ENCODE measurements around the gene CFAP58. TPM values are rescaled to one million over a fixed set of nuclear protein-coding genes. Genes with fewer than 3 reads are reported as not detected.
A peak's percentile ranks its signal among the peaks of the same experiment; 100 is the strongest.

The CFAP58 gene
- total and polyA plus RNA-seq, 2 donors, result 0.19 to 0.34 TPM

DNA sequence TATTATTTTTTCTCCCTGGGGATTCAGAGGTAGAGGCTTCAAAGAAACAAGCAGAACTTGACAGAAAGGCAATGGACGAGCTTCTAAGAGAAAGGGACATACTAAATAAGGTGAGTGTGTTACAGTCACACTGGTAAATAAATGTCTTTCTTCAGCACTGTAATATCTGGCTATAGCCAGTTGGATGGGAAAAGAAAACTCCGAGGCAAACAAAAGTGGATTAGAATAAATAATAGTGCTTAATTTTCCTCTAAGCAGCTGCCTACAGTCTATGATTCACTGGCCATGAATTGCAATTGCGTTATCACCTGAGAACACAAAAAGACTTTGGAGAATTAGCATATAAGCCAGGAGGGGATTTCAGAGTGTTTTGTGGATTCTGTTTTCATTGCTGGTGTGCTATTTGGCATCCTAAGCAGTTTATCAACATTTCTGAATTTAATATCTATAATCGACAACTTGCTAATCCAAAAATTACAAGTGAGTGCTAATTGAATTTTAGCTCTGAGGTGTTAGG is 23.2 kb downstream of the CFAP58 start:
- Histone ChIP-seq H3K27ac (ENCODE audit: low read depth in 1 of 2, low read length in 1 of 2) (no peak overlapping the region), H3K36me3 (ENCODE audit: control insufficient read depth in 2 of 2, insufficient read depth in 2 of 2, low read length in 1 of 2) (no peaks in the 10 kb centered on the region), H3K4me1 (ENCODE audit: control insufficient read depth in 2 of 2, insufficient read depth in 2 of 2, low read length in 2 of 2) (no peaks in the 10 kb centered on the region), H3K27me3 (ENCODE audit: control insufficient read depth in 2 of 2, insufficient read depth in 1 of 2, low read length in 1 of 2) (no peaks in the 10 kb centered on the region), H3K4me3 (ENCODE audit: low read length in 2 of 2) (no peak overlapping the region), H3K9me3 (ENCODE audit: control insufficient read depth in 2 of 2, insufficient read depth in 1 of 2, low read length in 1 of 2) (no peaks in the 10 kb centered on the region)
- DNase-seq (ENCODE audit: low read depth in 6 of 9, low spot score in 9 of 9), result no peak
- 91% methylated on average over 4 of the region's 4 CpGs for WGBS

DNA sequence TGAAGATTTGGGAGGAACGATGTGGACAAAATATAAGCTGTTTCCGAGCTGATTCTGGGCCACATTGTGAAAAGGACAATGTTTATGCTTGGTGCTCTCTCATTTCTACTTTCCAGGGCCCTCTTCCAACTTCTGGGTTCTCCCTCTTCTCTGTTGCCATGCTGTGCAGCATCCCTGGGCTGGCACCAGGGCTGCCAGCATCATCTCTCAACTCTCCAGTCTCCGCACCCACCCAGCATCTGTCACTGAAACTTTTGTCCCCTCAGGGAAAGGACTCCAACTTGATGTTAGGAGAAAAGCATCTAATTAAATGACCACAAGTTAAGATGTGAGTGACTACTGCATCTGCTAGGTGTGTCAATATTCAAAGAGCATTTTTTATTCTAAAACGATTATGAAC is 26.7 kb downstream of the CFAP58 start:
- Histone ChIP-seq H3K27me3 (ENCODE audit: control insufficient read depth in 2 of 2, insufficient read depth in 1 of 2, low read length in 1 of 2) (peaks cover 0 to 2% of the 10 kb centered on the region in 2 donors), H3K4me1 (ENCODE audit: control insufficient read depth in 2 of 2, insufficient read depth in 2 of 2, low read length in 2 of 2) (no peaks in the 10 kb centered on the region), H3K4me3 (ENCODE audit: low read length in 2 of 2) (no peak overlapping the region), H3K36me3 (ENCODE audit: control insufficient read depth in 2 of 2, insufficient read depth in 2 of 2, low read length in 1 of 2) (no peaks in the 10 kb centered on the region), H3K9me3 (ENCODE audit: control insufficient read depth in 2 of 2, insufficient read depth in 1 of 2, low read length in 1 of 2) (no peaks in the 10 kb centered on the region), H3K27ac (ENCODE audit: low read depth in 1 of 2, low read length in 1 of 2) (no peak overlapping the region)
- DNase-seq (ENCODE audit: low read depth in 6 of 9, low spot score in 9 of 9), result no peak
- WGBS, result 95% methylated on average over 4 of the region's 4 CpGs

DNA sequence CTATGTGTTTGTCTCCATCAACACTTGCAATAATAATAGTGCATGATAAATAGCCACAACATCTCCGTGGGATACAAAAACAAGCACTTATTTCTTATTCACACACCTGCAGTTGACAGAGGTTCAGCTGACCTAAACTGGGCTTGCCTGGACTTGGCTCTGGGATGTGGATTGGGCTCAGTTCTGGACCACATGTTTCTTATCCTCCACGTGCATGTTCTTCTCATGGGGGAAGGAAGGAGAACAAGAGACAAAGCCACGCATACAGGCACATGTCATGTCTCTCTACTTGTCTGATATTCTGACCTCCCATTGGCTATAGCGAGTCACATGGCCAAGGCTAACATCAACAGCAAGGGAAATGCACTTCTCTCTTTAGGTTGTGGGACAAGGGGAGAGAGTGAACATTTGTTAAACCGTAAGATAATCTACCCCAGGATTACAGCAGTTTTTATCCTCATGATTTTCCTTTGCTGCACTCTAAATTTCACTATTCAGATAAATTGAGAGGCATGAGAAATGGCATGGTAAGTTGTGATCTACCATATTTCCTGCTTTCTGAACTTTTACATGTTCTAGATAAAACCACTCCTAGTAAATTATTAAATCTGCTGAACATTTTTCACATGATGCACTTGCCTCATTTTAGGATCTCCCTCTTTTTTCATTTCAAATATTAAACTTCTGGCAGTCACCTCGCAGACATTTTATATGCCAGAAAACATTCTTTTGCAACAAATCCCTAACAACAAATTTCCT is 33.7 kb downstream of the CFAP58 start:
- H3K4me3 ChIP-seq (ENCODE audit: low read length in 2 of 2), result no peak overlapping the region
- WGBS, result 59% methylated on average over 6 of the region's 6 CpGs
- peak in 2 of 9 donors; percentile 2 to 18 for DNase-seq (ENCODE audit: low read depth in 6 of 9, low spot score in 9 of 9)

DNA sequence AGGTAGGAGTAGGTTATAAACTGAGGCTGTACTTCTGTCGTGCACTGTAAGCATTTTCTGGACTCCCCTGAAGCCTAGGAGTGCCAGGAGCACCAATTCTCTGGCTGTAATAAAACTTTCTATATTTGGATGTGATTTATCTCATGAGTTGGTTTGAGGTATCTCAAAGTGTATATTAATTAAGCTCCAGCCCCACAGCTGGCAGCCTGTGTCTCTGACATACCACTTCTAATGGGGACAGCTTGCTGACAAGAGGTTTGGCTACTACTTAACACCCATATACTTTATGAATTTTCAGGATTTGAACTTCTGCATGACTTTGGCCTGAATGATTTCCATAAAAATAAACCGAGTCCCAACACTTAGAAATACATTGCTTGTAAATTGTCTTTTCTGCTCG is 35.2 kb downstream of the CFAP58 start:
- no peaks in the 10 kb centered on the region for H3K36me3 ChIP-seq (ENCODE audit: control insufficient read depth in 2 of 2, insufficient read depth in 2 of 2, low read length in 1 of 2)
- no peak overlapping the region for H3K4me3 ChIP-seq (ENCODE audit: low read length in 2 of 2)
- no peak overlapping the region for H3K27ac ChIP-seq (ENCODE audit: low read depth in 1 of 2, low read length in 1 of 2)
- WGBS, result 89% methylated on average over 3 of the region's 3 CpGs
- no peaks in the 10 kb centered on the region for H3K9me3 ChIP-seq (ENCODE audit: control insufficient read depth in 2 of 2, insufficient read depth in 1 of 2, low read length in 1 of 2)
- H3K4me1 ChIP-seq (ENCODE audit: control insufficient read depth in 2 of 2, insufficient read depth in 2 of 2, low read length in 2 of 2), result no peaks in the 10 kb centered on the region
- DNase-seq (ENCODE audit: low read depth in 6 of 9, low spot score in 9 of 9), result no peak
- H3K27me3 ChIP-seq (ENCODE audit: control insufficient read depth in 2 of 2, insufficient read depth in 1 of 2, low read length in 1 of 2), result peaks cover 0 to 5% of the 10 kb centered on the region in 2 donors

More for the DNA sequence above, 33.7 kb downstream of the CFAP58 start:
- Histone ChIP-seq H3K36me3 (ENCODE audit: control insufficient read depth in 2 of 2, insufficient read depth in 2 of 2, low read length in 1 of 2) (no peaks in the 10 kb centered on the region), H3K27me3 (ENCODE audit: control insufficient read depth in 2 of 2, insufficient read depth in 1 of 2, low read length in 1 of 2) (peaks cover 0 to 5% of the 10 kb centered on the region in 2 donors), H3K9me3 (ENCODE audit: control insufficient read depth in 2 of 2, insufficient read depth in 1 of 2, low read length in 1 of 2) (no peaks in the 10 kb centered on the region), H3K4me1 (ENCODE audit: control insufficient read depth in 2 of 2, insufficient read depth in 2 of 2, low read length in 2 of 2) (no peaks in the 10 kb centered on the region), H3K27ac (ENCODE audit: low read depth in 1 of 2, low read length in 1 of 2) (no peak overlapping the region)

DNA sequence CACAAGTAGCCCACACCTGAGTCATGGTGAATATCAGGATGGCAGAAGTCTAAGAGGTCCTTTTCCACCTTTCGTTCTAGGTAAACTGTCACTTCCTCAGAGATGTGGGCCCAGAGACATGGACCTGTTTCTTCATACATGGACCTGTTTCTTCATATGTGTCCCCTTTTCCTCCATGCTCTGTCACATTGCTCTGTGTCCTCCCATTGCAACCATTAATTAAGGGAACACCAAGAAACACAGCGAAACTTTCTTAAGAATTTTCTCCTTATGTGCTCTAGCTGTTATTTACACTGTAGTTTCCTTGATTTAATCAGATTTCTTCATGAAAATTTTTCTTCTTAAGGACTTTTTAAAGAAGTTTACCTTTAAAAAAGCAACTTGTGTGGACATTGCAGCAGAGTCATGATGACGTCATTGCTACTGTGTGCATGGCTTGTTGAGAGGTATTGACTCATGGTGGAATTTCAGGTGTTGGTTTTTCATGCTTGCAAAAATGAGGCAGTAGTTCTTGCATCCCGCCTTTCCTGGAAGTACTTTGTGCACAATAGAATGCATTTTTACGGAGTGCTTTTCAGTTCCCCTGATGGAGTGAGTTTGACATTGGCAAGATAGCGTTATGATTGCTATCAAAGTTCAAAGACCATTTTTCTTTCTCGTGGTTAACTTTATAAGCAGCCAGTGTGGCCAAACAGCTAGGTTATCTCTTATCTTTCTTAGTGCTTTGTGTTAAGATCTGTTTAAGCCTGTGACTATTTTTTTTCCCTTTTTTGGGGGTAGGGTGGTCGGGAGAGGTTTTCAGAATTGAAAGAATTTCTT is 37.7 kb downstream of the CFAP58 start:
- 55% methylated on average over 8 of the region's 8 CpGs for WGBS

DNA sequence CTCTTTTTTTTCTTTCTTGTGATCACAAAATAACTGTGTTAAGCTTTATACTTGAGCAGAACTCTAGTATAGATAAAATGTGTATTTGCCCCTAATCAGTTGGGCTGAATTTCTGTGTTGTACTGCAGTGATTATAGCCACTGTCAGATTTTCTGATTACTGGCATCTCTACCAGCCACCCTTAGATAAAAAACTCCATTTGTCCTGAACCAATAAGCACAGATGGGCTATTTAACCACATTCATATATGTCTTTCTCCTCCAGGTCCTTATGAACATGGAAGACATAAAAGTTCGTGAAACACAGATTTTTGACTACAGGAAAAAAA is 38.3 kb downstream of the CFAP58 start:
- Histone ChIP-seq H3K4me3 (ENCODE audit: low read length in 2 of 2) (no peak overlapping the region), H3K4me1 (ENCODE audit: control insufficient read depth in 2 of 2, insufficient read depth in 2 of 2, low read length in 2 of 2) (no peaks in the 10 kb centered on the region), H3K27me3 (ENCODE audit: control insufficient read depth in 2 of 2, insufficient read depth in 1 of 2, low read length in 1 of 2) (peaks cover 0 to 5% of the 10 kb centered on the region in 2 donors), H3K27ac (ENCODE audit: low read depth in 1 of 2, low read length in 1 of 2) (no peak overlapping the region), H3K36me3 (ENCODE audit: control insufficient read depth in 2 of 2, insufficient read depth in 2 of 2, low read length in 1 of 2) (no peaks in the 10 kb centered on the region), H3K9me3 (ENCODE audit: control insufficient read depth in 2 of 2, insufficient read depth in 1 of 2, low read length in 1 of 2) (no peaks in the 10 kb centered on the region)
- WGBS, result 94% methylated on average over 1 of the region's 1 CpG
- no peak for DNase-seq (ENCODE audit: low read depth in 6 of 9, low spot score in 9 of 9)

More for the DNA sequence above, 37.7 kb downstream of the CFAP58 start:
- H3K9me3 ChIP-seq (ENCODE audit: control insufficient read depth in 2 of 2, insufficient read depth in 1 of 2, low read length in 1 of 2), result no peaks in the 10 kb centered on the region
- no peak overlapping the region for H3K4me3 ChIP-seq (ENCODE audit: low read length in 2 of 2)
- DNase-seq (ENCODE audit: low read depth in 6 of 9, low spot score in 9 of 9), result no peak
- H3K4me1 ChIP-seq (ENCODE audit: control insufficient read depth in 2 of 2, insufficient read depth in 2 of 2, low read length in 2 of 2), result no peaks in the 10 kb centered on the region
- H3K27me3 ChIP-seq (ENCODE audit: control insufficient read depth in 2 of 2, insufficient read depth in 1 of 2, low read length in 1 of 2), result peaks cover 0 to 5% of the 10 kb centered on the region in 2 donors
- no peaks in the 10 kb centered on the region for H3K36me3 ChIP-seq (ENCODE audit: control insufficient read depth in 2 of 2, insufficient read depth in 2 of 2, low read length in 1 of 2)
- no peak overlapping the region for H3K27ac ChIP-seq (ENCODE audit: low read depth in 1 of 2, low read length in 1 of 2)

DNA sequence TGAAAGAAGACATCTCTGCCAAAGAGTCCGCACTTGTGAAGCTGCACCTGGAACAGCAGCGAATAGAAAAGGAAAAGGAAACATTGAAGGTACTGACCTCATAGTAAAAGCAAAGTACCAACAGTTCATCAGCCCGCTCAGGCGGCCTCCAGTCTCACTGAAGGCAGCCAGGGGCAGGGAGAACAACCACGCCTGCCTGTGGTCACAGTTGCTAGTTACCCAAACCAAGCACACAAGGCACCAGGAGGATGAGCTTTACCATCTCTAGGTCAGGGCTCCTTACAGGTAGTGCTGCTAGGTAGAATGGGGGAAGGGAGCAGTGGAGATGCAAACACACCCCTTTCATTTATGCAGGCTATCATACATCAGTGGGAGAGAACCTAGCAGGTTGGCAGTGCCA is 39.8 kb downstream of the CFAP58 start:
- WGBS, result 95% methylated on average over 5 of the region's 5 CpGs
- Histone ChIP-seq H3K36me3 (ENCODE audit: control insufficient read depth in 2 of 2, insufficient read depth in 2 of 2, low read length in 1 of 2) (no peaks in the 10 kb centered on the region), H3K4me1 (ENCODE audit: control insufficient read depth in 2 of 2, insufficient read depth in 2 of 2, low read length in 2 of 2) (no peaks in the 10 kb centered on the region), H3K4me3 (ENCODE audit: low read length in 2 of 2) (no peak overlapping the region), H3K27ac (ENCODE audit: low read depth in 1 of 2, low read length in 1 of 2) (no peak overlapping the region), H3K27me3 (ENCODE audit: control insufficient read depth in 2 of 2, insufficient read depth in 1 of 2, low read length in 1 of 2) (peaks cover 0 to 5% of the 10 kb centered on the region in 2 donors), H3K9me3 (ENCODE audit: control insufficient read depth in 2 of 2, insufficient read depth in 1 of 2, low read length in 1 of 2) (no peaks in the 10 kb centered on the region)
- no peak for DNase-seq (ENCODE audit: low read depth in 6 of 9, low spot score in 9 of 9)

DNA sequence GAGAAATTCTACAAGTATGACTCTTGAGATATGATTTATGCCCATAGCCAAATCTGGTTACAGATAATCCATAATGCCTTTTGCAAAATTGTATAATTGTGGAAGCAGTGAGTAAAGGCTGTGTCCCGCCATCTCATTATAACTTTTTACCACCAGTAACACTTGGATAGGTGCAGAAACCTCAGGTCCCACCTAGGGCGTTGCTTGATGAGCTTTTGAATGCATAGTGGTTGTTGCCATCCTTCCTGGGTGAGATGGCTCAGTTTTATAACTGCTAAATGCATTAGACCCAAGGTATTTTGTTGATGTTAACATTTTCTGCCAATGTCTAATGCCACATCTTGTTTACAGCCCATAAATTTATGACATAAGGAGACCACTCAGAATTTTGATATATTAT is 42.9 kb downstream of the CFAP58 start:
- H3K9me3 ChIP-seq (ENCODE audit: control insufficient read depth in 2 of 2, insufficient read depth in 1 of 2, low read length in 1 of 2), result no peaks in the 10 kb centered on the region
- H3K27me3 ChIP-seq (ENCODE audit: control insufficient read depth in 2 of 2, insufficient read depth in 1 of 2, low read length in 1 of 2), result peaks cover 0 to 3% of the 10 kb centered on the region in 2 donors
- no peak for DNase-seq (ENCODE audit: low read depth in 6 of 9, low spot score in 9 of 9)
- H3K36me3 ChIP-seq (ENCODE audit: control insufficient read depth in 2 of 2, insufficient read depth in 2 of 2, low read length in 1 of 2), result no peaks in the 10 kb centered on the region
- no peak overlapping the region for H3K27ac ChIP-seq (ENCODE audit: low read depth in 1 of 2, low read length in 1 of 2)
- 85% methylated on average over 2 of the region's 2 CpGs for WGBS
- no peak overlapping the region for H3K4me3 ChIP-seq (ENCODE audit: low read length in 2 of 2)
- no peaks in the 10 kb centered on the region for H3K4me1 ChIP-seq (ENCODE audit: control insufficient read depth in 2 of 2, insufficient read depth in 2 of 2, low read length in 2 of 2)

DNA sequence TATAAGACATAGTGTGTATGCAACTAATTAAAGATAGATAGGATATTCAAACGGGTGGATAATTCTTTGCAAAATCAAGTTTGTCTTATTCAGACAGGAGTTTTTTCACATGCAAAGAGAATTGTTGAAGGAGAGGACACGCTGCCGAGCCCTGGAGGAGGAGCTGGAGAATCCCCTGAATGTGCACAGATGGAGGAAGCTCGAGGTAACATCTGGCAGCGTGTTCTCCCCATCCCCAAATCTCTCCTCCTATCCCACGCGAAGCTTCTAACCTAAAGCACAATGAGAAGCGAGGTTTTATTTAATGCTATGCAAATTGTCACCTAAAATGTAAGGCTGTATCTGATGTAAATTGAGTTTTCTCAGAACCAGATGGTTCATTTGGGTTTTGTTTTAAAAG is 50.0 kb downstream of the CFAP58 start:
- 74% methylated on average over 8 of the region's 8 CpGs for WGBS
- Histone ChIP-seq H3K4me3 (ENCODE audit: low read length in 2 of 2) (no peak overlapping the region), H3K4me1 (ENCODE audit: control insufficient read depth in 2 of 2, insufficient read depth in 2 of 2, low read length in 2 of 2) (no peaks in the 10 kb centered on the region), H3K9me3 (ENCODE audit: control insufficient read depth in 2 of 2, insufficient read depth in 1 of 2, low read length in 1 of 2) (peaks cover 0 to 1% of the 10 kb centered on the region in 2 donors), H3K27ac (ENCODE audit: low read depth in 1 of 2, low read length in 1 of 2) (no peak overlapping the region), H3K36me3 (ENCODE audit: control insufficient read depth in 2 of 2, insufficient read depth in 2 of 2, low read length in 1 of 2) (no peaks in the 10 kb centered on the region), H3K27me3 (ENCODE audit: control insufficient read depth in 2 of 2, insufficient read depth in 1 of 2, low read length in 1 of 2) (no peaks in the 10 kb centered on the region)
- DNase-seq (ENCODE audit: low read depth in 6 of 9, low spot score in 9 of 9), result no peak

Data from thymus (tissue), 11 donors.